GM12878 (cell line): ENCODE data around the gene MYH9. TPM values are rescaled to one million over a fixed set of nuclear protein-coding genes. Genes with fewer than 3 reads are reported as not detected.
A peak's percentile ranks its signal among the peaks of the same experiment; 100 is the strongest.

Experiments used
- BHLHE40 ChIP-seq, 2 experiments: fragments of 450-650 bp in 1 of 2; IDR thresholded peaks; 2 replicates each; pipeline ENCODE4 v1.6.1; 2011 to 2017; ENCODE audit warnings: low read depth in 2 of 2, borderline replicate concordance in 1 of 2, improper control_type of control experiment in 1 of 2, low read length in 1 of 2, mild to moderate bottlenecking in 1 of 2
- CHD1 ChIP-seq: IDR thresholded peaks from 2 replicates; pipeline ENCODE4 v1.6.1; 2012; ENCODE audit warnings: low read depth, low read length, improper control_type of control experiment
- EP300 ChIP-seq, 2 experiments: fragments of 150-350 bp in 1 of 2; IDR thresholded peaks; 2 replicates each; pipeline ENCODE4 v1.6.1; 2011 to 2012; ENCODE audit warnings: low read depth in 2 of 2, low read length in 2 of 2, borderline replicate concordance in 1 of 2, improper control_type of control experiment in 1 of 2, inconsistent platforms in 1 of 2; ENCODE audit not compliant: control insufficient read depth in 1 of 2
- HDAC2 ChIP-seq: fragments of 200-600 bp; sonication (generic); IDR thresholded peaks from 2 replicates; pipeline ENCODE4 v1.6.1; 2017
- MTA2 ChIP-seq: fragments of 450-650 bp; IDR thresholded peaks from 2 replicates; pipeline ENCODE4 v1.6.1; 2016; ENCODE audit warnings: low read depth, mild to moderate bottlenecking, moderate library complexity
- RAD21 ChIP-seq: IDR thresholded peaks from 2 replicates; pipeline ENCODE4 v1.6.1; 2011; ENCODE audit warnings: mild to moderate bottlenecking, low read depth, low read length, moderate library complexity; ENCODE audit not compliant: insufficient read depth
- RELA ChIP-seq: fragments of 450-650 bp; IDR thresholded peaks from 2 replicates; pipeline ENCODE4 v1.8.0; 2014; ENCODE audit warnings: borderline replicate concordance; ENCODE audit not compliant: partially characterized antibody
- SPI1 ChIP-seq: IDR thresholded peaks from 2 replicates; pipeline ENCODE4 v1.6.1; 2011; ENCODE audit warnings: low read depth, mild to moderate bottlenecking, low read length, moderate library complexity, borderline replicate concordance; ENCODE audit not compliant: insufficient read depth
- SREBF2 ChIP-seq: IDR thresholded peaks from 2 replicates; pipeline ENCODE4 v1.6.1; 2012; ENCODE audit warnings: mild to moderate bottlenecking, low read length
- SRF ChIP-seq, 2 experiments: IDR thresholded peaks; 2 replicates each; pipeline ENCODE4 v1.6.1; 2011; ENCODE audit warnings: low read depth in 2 of 2, low read length in 2 of 2, mild to moderate bottlenecking in 1 of 2, moderate library complexity in 1 of 2
- SUZ12 ChIP-seq: fragments of 200-600 bp; sonication (generic); IDR thresholded peaks from one replicate; pipeline ENCODE4 v1.6.1; 2018; ENCODE audit warnings: antibody characterized with exemption, mild to moderate bottlenecking; ENCODE audit not compliant: unreplicated experiment
- TAF1 ChIP-seq: IDR thresholded peaks from 2 replicates; pipeline ENCODE4 v1.6.1; 2011; ENCODE audit warnings: mild to moderate bottlenecking, low read depth, low read length, borderline replicate concordance
- ZBED1 ChIP-seq: IDR thresholded peaks from 2 replicates; pipeline ENCODE4 v1.6.1; 2016; ENCODE audit warnings: borderline replicate concordance
- ZNF274 ChIP-seq: IDR thresholded peaks from one replicate; pipeline ENCODE4 v1.8.0; 2011; ENCODE audit not compliant: insufficient read length, insufficient read depth
- ZNF687 ChIP-seq: fragments of 450-650 bp; IDR thresholded peaks from 2 replicates; pipeline ENCODE4 v1.6.1; 2017; ENCODE audit warnings: mild to moderate bottlenecking, moderate library complexity
- polyA plus RNA-seq, 11 experiments: library from polyadenylated mRNA; depleted of rRNA in 4 of 11; unstranded in 6 of 11; stranded (reverse) in 5 of 11; fragments of >200 nt; fragmentation: Nextera tagmentation in 4 of 11; fragmentation: Illumina TruSeq in 1 of 11; extraction: Ambion mirVana in 4 of 11; extraction: Trizol in 1 of 11; gene quantifications; 1 replicate in 1 of 11; 2 replicates in 10 of 11; pipeline versions ENCODE4 v1.2.1 to v1.2.3, GENCODE V29; 2011 to 2016; ENCODE audit warnings: inconsistent platforms in 2 of 11, missing spikeins in 2 of 11, low read depth in 1 of 11
- total RNA-seq, 4 experiments: library from RNA; depleted of rRNA in 3 of 4; stranded (reverse); fragments of >200 nt in 3 of 4; fragmentation: Illumina TruSeq in 1 of 4; extraction: Trizol in 1 of 4; gene quantifications; 2 replicates each; pipeline versions ENCODE4 v1.2.1 to v1.2.3, GENCODE V29; 2013 to 2021
- TF ChIP-seq, protein P1 (sequence below): fragments of 450-650 bp; IDR thresholded peaks from 2 replicates; pipeline ENCODE4 v1.6.1; 2017; ENCODE audit warnings: antibody characterized with exemption, mild to moderate bottlenecking, moderate library complexity
- TF ChIP-seq, protein P2 (sequence below): IDR thresholded peaks from 2 replicates; pipeline ENCODE4 v1.6.1; 2012; ENCODE audit warnings: improper control_type of control experiment, low read depth, low read length; ENCODE audit not compliant: insufficient replicate concordance

MYH9 gene
- total and polyA plus RNA-seq, 10 of the 15 experiments (the other 5 are each of a cell fraction or from before 2014, with no cell fraction given), result 5.1 to 525 (median 145) TPM

GRCh38 chr22:36386900-36387708 is 663 bp downstream of the MYH9 start (continued):
- TF ChIP-seq, protein P1, sequence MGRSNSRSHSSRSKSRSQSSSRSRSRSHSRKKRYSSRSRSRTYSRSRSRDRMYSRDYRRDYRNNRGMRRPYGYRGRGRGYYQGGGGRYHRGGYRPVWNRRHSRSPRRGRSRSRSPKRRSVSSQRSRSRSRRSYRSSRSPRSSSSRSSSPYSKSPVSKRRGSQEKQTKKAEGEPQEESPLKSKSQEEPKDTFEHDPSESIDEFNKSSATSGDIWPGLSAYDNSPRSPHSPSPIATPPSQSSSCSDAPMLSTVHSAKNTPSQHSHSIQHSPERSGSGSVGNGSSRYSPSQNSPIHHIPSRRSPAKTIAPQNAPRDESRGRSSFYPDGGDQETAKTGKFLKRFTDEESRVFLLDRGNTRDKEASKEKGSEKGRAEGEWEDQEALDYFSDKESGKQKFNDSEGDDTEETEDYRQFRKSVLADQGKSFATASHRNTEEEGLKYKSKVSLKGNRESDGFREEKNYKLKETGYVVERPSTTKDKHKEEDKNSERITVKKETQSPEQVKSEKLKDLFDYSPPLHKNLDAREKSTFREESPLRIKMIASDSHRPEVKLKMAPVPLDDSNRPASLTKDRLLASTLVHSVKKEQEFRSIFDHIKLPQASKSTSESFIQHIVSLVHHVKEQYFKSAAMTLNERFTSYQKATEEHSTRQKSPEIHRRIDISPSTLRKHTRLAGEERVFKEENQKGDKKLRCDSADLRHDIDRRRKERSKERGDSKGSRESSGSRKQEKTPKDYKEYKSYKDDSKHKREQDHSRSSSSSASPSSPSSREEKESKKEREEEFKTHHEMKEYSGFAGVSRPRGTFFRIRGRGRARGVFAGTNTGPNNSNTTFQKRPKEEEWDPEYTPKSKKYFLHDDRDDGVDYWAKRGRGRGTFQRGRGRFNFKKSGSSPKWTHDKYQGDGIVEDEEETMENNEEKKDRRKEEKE, result no peak
- TF ChIP-seq SPI1, result peak; percentile 86
- TF ChIP-seq ZBED1, result no peak
- peak; percentile 51; the same call in 1 of the 2 replicates for TF ChIP-seq TAF1
- TF ChIP-seq SUZ12, result no peak
- no peak for TF ChIP-seq HDAC2
- TF ChIP-seq, protein P2, sequence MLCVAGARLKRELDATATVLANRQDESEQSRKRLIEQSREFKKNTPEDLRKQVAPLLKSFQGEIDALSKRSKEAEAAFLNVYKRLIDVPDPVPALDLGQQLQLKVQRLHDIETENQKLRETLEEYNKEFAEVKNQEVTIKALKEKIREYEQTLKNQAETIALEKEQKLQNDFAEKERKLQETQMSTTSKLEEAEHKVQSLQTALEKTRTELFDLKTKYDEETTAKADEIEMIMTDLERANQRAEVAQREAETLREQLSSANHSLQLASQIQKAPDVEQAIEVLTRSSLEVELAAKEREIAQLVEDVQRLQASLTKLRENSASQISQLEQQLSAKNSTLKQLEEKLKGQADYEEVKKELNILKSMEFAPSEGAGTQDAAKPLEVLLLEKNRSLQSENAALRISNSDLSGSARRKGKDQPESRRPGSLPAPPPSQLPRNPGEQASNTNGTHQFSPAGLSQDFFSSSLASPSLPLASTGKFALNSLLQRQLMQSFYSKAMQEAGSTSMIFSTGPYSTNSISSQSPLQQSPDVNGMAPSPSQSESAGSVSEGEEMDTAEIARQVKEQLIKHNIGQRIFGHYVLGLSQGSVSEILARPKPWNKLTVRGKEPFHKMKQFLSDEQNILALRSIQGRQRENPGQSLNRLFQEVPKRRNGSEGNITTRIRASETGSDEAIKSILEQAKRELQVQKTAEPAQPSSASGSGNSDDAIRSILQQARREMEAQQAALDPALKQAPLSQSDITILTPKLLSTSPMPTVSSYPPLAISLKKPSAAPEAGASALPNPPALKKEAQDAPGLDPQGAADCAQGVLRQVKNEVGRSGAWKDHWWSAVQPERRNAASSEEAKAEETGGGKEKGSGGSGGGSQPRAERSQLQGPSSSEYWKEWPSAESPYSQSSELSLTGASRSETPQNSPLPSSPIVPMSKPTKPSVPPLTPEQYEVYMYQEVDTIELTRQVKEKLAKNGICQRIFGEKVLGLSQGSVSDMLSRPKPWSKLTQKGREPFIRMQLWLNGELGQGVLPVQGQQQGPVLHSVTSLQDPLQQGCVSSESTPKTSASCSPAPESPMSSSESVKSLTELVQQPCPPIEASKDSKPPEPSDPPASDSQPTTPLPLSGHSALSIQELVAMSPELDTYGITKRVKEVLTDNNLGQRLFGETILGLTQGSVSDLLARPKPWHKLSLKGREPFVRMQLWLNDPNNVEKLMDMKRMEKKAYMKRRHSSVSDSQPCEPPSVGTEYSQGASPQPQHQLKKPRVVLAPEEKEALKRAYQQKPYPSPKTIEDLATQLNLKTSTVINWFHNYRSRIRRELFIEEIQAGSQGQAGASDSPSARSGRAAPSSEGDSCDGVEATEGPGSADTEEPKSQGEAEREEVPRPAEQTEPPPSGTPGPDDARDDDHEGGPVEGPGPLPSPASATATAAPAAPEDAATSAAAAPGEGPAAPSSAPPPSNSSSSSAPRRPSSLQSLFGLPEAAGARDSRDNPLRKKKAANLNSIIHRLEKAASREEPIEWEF, result no peak
- no peak for TF ChIP-seq SRF (IDR thresholded peaks at IDR 0.05; ENCODE audit: low read depth in 2 of 2, low read length in 2 of 2)
- TF ChIP-seq BHLHE40 (IDR thresholded peaks at IDR 0.05; ENCODE audit: borderline replicate concordance in 1 of 2, low read depth in 2 of 2, low read length in 1 of 2), result peak in 1 of 2 experiments; percentile 59; a peak in 1 of 4 replicates
- TF ChIP-seq ZNF274, result no peak
- no peak for TF ChIP-seq RELA
- TF ChIP-seq SREBF2, result no peak
- TF ChIP-seq ZNF687, result no peak
- no peak; the same call in 1 of the 2 replicates for TF ChIP-seq MTA2
- TF ChIP-seq CHD1, result no peak
- TF ChIP-seq RAD21, result no peak
- no peak for TF ChIP-seq EP300 (IDR thresholded peaks at IDR 0.05; ENCODE audit: borderline replicate concordance in 1 of 2, control insufficient read depth in 1 of 2, low read depth in 2 of 2, low read length in 2 of 2)
